ENCODE measurements around the gene DIP2B.
A peak's percentile ranks its signal among the peaks of the same experiment; 100 is the strongest.

DIP2B gene

GRCh38 chr12:50574601-50575348 lies 70.0 kb downstream of the DIP2B start:
- peak; percentile 52 for DNase-seq (ENCODE audit: extremely low read depth, low read depth)

GRCh38 chr12:50579757-50580267 lies 75.0 kb downstream of the DIP2B start:
- DNase-seq (ENCODE audit: extremely low read depth, low read depth): no peak
- TF ChIP-seq CTCF (IDR thresholded peaks at IDR 0.05; ENCODE audit: low read depth, low read length): no peak

More at GRCh38 chr12:50574601-50575348, 70.0 kb downstream of the DIP2B start:
- no peak for TF ChIP-seq CTCF (IDR thresholded peaks at IDR 0.05; ENCODE audit: low read depth, low read length)

GRCh38 chr12:50580436-50580835 lies 75.7 kb downstream of the DIP2B start:
- no peak for TF ChIP-seq CTCF (IDR thresholded peaks at IDR 0.05; ENCODE audit: low read depth, low read length)
- no peak for DNase-seq (ENCODE audit: extremely low read depth, low read depth)

GRCh38 chr12:50581226-50582184 lies 76.7 kb downstream of the DIP2B start:
- no peak for TF ChIP-seq CTCF (IDR thresholded peaks at IDR 0.05; ENCODE audit: low read depth, low read length)
- DNase-seq (ENCODE audit: extremely low read depth, low read depth): no peak

DNA sequence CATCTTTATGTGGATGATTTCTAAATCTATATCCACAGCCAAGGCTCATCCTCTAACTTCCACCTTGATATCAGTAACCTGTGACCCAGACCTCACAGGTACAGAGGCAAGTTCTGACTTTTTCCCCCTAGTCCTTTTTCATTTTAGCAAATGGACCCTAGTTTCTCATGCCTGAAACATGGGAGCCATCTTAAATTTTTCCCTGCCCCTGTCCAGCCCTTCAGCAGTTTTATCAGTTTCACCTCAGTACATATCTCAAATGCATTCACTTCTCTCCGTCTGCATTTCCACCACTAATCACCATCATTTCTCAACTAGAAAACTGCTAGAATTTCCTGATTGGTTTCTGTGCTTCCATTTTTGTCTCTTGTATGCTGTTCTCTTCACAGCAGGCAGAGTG lies 79.3 kb downstream of the DIP2B start:
- no peak for DNase-seq (ENCODE audit: extremely low read depth, low read depth)
- TF ChIP-seq CTCF (IDR thresholded peaks at IDR 0.05; ENCODE audit: low read depth, low read length): no peak

DNA sequence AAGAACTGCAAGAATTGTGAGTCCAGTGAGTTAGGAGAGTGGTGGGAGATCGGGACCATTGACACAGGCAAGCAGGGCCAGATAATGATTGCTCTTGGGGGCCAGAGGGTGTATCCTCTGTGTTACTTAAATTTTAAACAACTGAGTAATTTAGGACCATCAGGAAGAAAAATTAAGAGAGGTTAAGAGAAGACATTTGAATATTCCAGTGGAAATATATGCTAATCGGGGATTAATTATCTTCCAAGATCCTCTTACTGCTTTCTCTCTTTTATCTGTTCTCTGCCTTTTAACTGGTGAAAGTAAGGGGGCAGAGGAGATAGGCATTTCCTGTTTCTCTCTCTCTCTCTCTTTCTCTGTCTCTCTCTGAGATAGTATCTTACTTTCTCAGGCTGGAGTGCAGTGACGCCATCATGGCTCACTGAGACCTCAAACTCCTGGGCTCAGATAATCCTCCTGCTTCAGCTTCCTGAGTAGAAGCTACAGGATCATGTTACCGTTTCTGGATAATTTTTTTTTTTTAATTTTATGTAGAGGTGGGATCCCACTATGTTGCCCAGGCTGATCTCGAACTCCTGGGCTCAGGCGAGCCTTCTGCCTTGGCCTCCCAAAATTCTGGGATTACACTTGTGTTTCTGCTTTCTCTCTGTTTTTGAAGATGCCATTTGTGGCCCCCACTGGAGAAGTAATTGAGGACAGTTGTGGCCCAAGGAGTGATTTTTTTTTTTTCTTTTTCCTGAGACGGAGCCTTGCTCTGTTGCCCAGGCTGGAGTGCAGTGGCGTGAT lies 85.1 kb downstream of the DIP2B start:
- DNase-seq (ENCODE audit: extremely low read depth, low read depth): no peak
- TF ChIP-seq CTCF (IDR thresholded peaks at IDR 0.05; ENCODE audit: low read depth, low read length): no peak

Data from AG09319 (cell line).